Measurements from ENCODE around the gene PDSS2.

PDSS2 gene

GRCh38 chr6:107361753-107362604 lies 97.4 kb downstream of the PDSS2 start:
- Histone ChIP-seq H3K9me3 (no peaks in the 10 kb centered on the region), H3K36me3 (no peaks in the 10 kb centered on the region), H3K4me3 (ENCODE audit: low read depth in 1 of 2, low read length in 1 of 2) (no peak overlapping the region), H3K4me1 (ENCODE audit: control insufficient read depth in 1 of 2, insufficient read depth in 1 of 2, low read depth in 1 of 2, low read length in 1 of 2) (peaks cover 13 to 21% of the 10 kb centered on the region in 2 experiments), H3K27ac (no peak overlapping the region), H3K27me3 (no peaks in the 10 kb centered on the region)
- TF ChIP-seq CTCF (IDR thresholded peaks at IDR 0.05) = no peak

GRCh38 chr6:107360476-107360875 lies 98.9 kb downstream of the PDSS2 start:
- Histone ChIP-seq H3K4me3 (ENCODE audit: low read depth in 1 of 2, low read length in 1 of 2) (no peak overlapping the region), H3K27ac (peak overlapping the region; percentile 36), H3K36me3 (no peaks in the 10 kb centered on the region), H3K27me3 (no peaks in the 10 kb centered on the region), H3K4me1 (ENCODE audit: control insufficient read depth in 1 of 2, insufficient read depth in 1 of 2, low read depth in 1 of 2, low read length in 1 of 2) (peaks cover 13 to 21% of the 10 kb centered on the region in 2 experiments), H3K9me3 (no peaks in the 10 kb centered on the region)
- TF ChIP-seq CTCF (IDR thresholded peaks at IDR 0.05) = no peak

- H3K9me3 ChIP-seq = no peaks in the 10 kb centered on the region
- H3K4me1 ChIP-seq (ENCODE audit: control insufficient read depth in 1 of 2, insufficient read depth in 1 of 2, low read depth in 1 of 2, low read length in 1 of 2) = peaks cover 13 to 21% of the 10 kb centered on the region in 2 experiments
- TF ChIP-seq CTCF (IDR thresholded peaks at IDR 0.05) = no peak
- H3K27me3 ChIP-seq = no peaks in the 10 kb centered on the region
- H3K36me3 ChIP-seq = no peaks in the 10 kb centered on the region
- H3K27ac ChIP-seq = no peak overlapping the region
- H3K4me3 ChIP-seq (ENCODE audit: low read depth in 1 of 2, low read length in 1 of 2) = no peak overlapping the region
Observed at GRCh38 chr6:107357842-107358241, 101.5 kb downstream of the PDSS2 start.

- Histone ChIP-seq H3K27me3 (no peaks in the 10 kb centered on the region), H3K4me1 (ENCODE audit: control insufficient read depth in 1 of 2, insufficient read depth in 1 of 2, low read depth in 1 of 2, low read length in 1 of 2) (peaks cover 13 to 21% of the 10 kb centered on the region in 2 experiments), H3K4me3 (ENCODE audit: low read depth in 1 of 2, low read length in 1 of 2) (no peak overlapping the region), H3K36me3 (no peaks in the 10 kb centered on the region), H3K9me3 (no peaks in the 10 kb centered on the region), H3K27ac (no peak overlapping the region)
- TF ChIP-seq CTCF (IDR thresholded peaks at IDR 0.05) = no peak
Observed at GRCh38 chr6:107357031-107357430, 102.3 kb downstream of the PDSS2 start.

GRCh38 chr6:107355659-107356058 lies 103.7 kb downstream of the PDSS2 start:
- Histone ChIP-seq H3K4me3 (ENCODE audit: low read depth in 1 of 2, low read length in 1 of 2) (no peak overlapping the region), H3K27ac (no peak overlapping the region), H3K27me3 (no peaks in the 10 kb centered on the region), H3K36me3 (no peaks in the 10 kb centered on the region), H3K4me1 (ENCODE audit: control insufficient read depth in 1 of 2, insufficient read depth in 1 of 2, low read depth in 1 of 2, low read length in 1 of 2) (peaks cover 13 to 18% of the 10 kb centered on the region in 2 experiments), H3K9me3 (no peaks in the 10 kb centered on the region)
- no peak for TF ChIP-seq CTCF (IDR thresholded peaks at IDR 0.05)

All from neutrophil (primary cell).